OCI-LY7 (cell line): ENCODE data around the gene ZNF185.

Experiments used
- CTCF ChIP-seq: fragments of 200-600 bp; sonication (generic); conservative IDR thresholded peaks from 2 replicates; pipeline ENCODE4 v1.5.1; 2014; ENCODE audit warnings: mild to moderate bottlenecking, antibody characterized with exemption, low read length, moderate library complexity, mixed read lengths
- EZH2phosphoT487 ChIP-seq: fragments of 200-600 bp; sonication (generic); IDR thresholded peaks from 2 replicates; pipeline ENCODE4 v1.6.1; 2018; ENCODE audit warnings: low read depth, borderline replicate concordance, mild to moderate bottlenecking, mixed run types, antibody characterized with exemption, low read length, moderate library complexity, mixed read lengths

GRCh38 chrX:152943826-152944225 lies 46.0 kb downstream of the ZNF185 start:
- no peak for TF ChIP-seq CTCF
- no peak for TF ChIP-seq EZH2phosphoT487
